ENCODE measurements around the gene VPS13D.
A peak's percentile ranks its signal among the peaks of the same experiment; 100 is the strongest.

The VPS13D gene

DNA sequence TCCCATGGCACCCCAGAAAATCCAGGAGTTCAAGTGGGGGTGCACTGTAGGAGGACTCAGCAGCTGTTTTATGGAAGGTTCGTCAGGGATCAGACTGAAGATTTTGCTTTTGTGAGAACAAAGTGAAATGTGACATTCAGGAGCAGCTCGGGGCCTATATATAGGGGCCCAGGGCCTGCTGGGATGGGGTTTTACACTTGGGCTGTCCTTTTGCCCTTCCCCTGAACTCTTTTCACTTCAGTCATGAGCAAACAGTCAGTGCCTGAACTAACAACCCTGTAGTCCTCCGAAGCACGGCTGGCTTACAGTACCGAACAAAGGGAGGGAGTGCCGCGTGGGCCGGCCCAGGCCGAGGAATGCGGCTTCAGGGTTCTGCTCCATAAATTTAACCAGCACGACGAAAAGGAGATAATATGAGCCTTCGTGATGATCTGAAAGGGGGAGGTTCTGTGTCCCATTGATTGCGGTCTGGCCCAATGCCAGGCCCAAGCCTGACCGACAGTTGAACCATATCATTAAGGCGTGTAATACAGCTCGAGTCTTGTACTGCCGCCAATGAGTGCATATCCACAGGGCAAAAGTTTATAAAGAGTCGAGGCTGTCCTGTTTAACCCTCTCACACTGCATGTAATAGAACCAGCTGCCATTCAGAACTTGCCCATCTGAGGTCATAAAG, 248.2 kb downstream of the VPS13D start:
- in situ Hi-C loops (cut with HindIII; ENCODE audit: low pct_ligation_motif_present, low pct_unique_long_range_greater_than_20kb, low sequenced_read_pairs): no loop called here
- DNase-seq: peak; percentile 81

DNA sequence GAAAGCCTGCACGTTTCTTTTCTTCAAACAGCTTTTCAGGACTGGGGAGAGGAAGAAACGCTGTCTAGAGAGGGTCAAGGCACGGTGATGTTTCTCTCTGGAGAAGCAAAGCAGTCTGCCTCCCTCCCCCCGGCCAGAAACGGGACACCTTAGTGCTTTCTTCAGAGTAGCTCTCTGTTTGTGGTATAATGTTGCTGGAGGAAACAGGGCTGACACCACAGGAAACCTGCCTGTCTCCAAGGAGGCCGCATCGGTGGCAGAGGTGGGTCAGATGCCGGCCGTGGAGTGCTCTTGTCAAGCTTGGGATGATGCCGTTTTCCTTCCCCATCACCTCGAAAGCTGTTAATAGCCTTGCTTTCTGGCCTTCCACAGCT, 248.8 kb downstream of the VPS13D start:
- DNase-seq: no peak
- in situ Hi-C loops (cut with HindIII; ENCODE audit: low pct_ligation_motif_present, low pct_unique_long_range_greater_than_20kb, low sequenced_read_pairs): no loop called here

DNA sequence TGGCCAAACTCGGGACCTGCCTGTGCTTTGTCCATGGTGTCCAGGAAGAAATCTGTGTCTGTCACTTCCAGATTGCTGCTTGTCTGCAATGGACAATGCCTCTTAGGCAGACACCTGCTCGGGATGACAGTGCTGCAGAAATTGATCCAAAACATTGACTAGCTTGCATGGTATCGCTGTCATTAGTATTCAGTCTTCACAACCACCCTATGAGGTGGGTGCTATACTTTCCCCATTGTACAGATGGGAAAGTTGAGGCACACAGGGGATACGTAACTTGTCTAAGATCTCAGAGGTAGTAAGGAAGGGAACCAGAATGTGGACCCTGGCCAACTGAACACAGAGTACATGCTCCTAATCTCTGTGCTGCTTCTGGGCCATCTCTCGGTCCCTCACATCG, 249.5 kb downstream of the VPS13D start:
- in situ Hi-C loops (cut with HindIII; ENCODE audit: low pct_ligation_motif_present, low pct_unique_long_range_greater_than_20kb, low sequenced_read_pairs): no loop called here
- DNase-seq: no peak

DNA sequence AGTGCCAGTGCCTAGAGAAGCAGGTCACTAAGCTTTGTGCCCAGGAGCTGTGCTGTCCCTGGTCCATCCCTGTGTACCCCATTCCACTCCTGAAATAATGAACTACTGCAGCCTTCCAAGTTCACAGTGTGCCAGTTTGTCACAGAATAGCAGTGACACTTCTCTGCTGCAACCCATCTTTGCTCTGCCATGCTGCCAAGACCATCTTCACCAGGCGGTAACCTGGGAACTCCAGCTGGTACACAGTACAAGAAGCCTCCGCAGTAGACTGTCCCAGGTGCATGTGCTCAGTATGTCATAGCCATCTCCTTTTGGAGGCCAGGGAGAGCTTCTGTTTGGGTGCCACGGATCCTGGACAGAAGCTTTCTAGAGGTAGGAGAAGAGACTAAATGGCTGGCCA, 250.2 kb downstream of the VPS13D start:
- DNase-seq: no peak
- in situ Hi-C loops (cut with HindIII; ENCODE audit: low pct_ligation_motif_present, low pct_unique_long_range_greater_than_20kb, low sequenced_read_pairs): no loop called here

DNA sequence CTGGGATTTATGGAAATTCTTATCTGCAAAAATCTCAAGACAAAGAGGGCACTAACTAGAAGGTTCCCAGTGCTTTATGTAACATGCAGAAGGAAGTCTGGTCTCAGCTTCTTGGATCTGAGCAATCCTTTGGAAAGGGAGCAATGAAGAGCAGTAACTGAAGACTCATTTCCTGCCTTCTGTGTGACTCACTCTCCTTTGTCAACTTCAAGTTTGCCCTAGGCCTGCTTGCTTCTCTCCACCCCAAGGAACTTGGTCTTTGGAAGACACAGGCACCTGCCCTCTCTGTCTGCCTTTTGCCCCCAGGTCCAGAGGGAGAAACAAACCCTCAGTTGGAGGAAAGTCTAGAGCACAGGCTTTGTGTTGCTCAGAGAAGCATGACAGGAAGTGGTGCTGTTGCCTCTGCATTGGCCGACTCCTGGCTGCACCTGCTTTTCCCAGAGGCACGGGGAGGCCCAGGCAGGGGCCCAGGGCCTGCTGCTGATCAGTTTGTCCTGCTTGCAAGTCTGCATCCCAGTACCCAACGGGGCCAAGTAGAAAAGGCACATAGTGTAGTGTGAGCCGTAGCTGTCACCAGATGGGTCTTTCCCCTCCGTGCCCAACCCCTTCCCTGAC, 251.0 kb downstream of the VPS13D start:
- DNase-seq: peak; percentile 72
- in situ Hi-C loops (cut with HindIII; ENCODE audit: low pct_ligation_motif_present, low pct_unique_long_range_greater_than_20kb, low sequenced_read_pairs): no loop called here

DNA sequence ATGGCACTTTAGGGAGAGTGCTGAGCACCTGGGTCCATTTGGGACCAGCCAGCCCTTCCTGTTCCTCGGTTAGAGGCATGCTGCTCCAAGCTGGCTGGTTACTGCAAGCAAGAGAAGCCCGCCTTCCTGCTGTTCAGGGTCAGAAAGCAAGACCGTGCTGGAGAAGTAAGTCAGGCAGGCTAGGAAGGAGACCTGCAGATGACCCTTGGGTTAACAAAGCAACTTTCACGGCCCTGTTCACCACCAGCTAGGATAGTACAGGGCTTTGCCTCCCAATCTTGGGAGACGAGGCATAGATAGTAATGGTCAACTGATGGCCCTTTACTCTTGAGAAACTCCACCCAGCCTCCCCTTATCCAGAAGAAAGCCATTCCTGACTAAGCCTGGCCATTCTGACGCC, 252.1 kb downstream of the VPS13D start:
- no peak for DNase-seq
- in situ Hi-C loops (cut with HindIII; ENCODE audit: low pct_ligation_motif_present, low pct_unique_long_range_greater_than_20kb, low sequenced_read_pairs): no loop called here

DNA sequence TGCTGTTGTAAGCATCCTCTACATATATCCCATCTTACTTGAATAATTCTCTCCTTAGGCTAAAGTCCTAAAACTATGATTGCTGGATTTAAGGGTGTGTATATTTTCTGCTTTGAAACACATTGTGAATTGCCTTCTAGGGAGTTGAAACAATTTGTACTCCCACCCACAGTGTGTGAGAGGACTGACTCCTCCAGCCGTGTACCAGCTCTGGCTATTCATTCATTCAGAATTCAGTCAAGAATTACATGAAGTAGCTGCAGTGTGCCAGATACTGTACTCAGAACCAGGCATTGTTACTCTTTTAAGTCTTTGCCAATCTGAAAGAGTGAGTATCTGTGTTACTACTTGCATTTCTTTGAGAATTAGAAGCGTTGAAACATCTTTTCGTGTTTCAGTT, 253.2 kb downstream of the VPS13D start:
- in situ Hi-C loops (cut with HindIII; ENCODE audit: low pct_ligation_motif_present, low pct_unique_long_range_greater_than_20kb, low sequenced_read_pairs): no loop called here
- DNase-seq: no peak

DNA sequence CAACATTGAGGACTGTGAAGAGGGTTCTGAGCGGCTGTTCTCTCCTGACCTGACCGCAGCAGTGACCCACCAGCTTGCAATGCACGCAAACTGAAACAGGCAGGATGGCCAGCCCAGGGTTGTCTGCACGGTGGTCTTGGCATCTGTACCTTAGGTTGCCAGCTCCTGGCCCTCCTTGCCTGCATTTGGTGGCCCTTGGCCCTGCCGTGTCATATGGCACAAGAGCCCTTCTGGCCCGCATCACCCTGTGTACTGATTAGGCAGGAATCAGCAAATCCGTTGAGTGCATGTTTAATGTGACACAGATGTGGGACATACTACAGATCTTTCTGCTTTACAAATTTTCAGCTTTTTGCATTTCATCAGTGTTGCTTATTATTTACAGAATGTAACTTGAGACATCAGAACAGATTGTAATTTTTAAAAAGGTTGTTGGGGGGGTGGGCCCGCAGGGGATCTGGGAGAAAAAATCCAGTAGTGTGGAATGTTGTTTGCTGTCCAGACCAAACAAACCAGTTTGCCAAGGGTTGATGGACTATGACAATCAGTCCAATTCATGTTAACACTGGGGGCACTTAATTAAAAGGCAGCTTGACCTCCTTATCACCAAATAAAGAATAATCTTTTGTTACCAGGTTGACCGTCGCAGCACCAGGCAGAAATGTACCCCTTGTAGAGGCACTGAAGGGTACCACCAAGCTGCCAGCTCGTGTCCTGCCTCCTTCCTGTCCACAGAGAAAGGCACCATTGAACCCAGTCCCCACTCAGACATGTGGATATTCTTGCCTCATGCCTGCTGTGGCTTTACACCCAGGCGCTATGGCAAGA, 255.6 kb downstream of the VPS13D start:
- DNase-seq: no peak
- in situ Hi-C loops (cut with HindIII; ENCODE audit: low pct_ligation_motif_present, low pct_unique_long_range_greater_than_20kb, low sequenced_read_pairs): no loop called here

DNA sequence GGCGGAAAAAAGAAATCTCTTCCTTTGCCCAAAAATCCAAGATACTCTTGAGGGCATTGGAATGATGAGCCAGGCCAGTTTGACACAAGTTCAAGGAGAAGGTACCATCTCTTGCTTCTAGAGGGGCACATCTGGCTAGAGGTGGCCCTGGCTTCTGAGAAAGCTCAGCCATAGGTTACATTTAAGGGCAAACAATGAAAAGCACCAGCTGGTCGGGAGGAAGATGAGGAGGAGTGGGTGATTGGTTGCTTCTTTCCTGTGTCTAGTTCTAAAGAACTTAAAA, 256.2 kb downstream of the VPS13D start:
- in situ Hi-C loops (cut with HindIII; ENCODE audit: low pct_ligation_motif_present, low pct_unique_long_range_greater_than_20kb, low sequenced_read_pairs): no loop called here

DNA sequence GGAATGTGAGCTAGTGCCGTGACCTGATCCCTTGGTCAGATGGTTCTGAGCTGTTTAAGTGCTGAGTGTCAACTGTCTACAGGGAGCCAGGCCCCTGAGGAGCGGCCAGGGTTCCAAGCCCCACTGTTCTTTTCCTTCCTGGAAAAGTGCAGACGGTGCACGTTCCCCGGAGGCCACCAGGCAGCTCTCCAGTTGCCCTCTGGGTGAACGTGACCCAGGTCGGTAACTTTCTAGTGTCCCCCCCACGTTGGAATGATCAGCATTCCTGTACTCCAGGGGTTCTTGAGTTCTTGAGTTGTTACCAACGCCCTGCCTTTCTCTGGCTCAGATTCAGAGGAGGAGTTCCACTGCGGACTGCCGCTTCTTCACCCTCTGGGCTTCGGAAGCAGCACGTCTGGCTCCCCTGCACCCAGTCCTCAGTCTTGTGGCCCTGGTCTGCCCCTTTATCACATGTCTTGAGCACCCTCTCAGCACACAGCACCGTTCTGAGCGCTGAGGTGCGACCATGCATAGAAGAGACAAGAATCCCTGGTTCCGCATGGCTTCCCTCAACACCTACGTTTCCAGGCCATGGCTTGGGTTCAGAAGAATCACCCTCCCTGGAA, 256.7 kb downstream of the VPS13D start:
- peak; percentile 77 for DNase-seq
- in situ Hi-C loops (cut with HindIII; ENCODE audit: low pct_ligation_motif_present, low pct_unique_long_range_greater_than_20kb, low sequenced_read_pairs): no loop called here

More for the DNA sequence above, 256.2 kb downstream of the VPS13D start:
- no peak for DNase-seq

DNA sequence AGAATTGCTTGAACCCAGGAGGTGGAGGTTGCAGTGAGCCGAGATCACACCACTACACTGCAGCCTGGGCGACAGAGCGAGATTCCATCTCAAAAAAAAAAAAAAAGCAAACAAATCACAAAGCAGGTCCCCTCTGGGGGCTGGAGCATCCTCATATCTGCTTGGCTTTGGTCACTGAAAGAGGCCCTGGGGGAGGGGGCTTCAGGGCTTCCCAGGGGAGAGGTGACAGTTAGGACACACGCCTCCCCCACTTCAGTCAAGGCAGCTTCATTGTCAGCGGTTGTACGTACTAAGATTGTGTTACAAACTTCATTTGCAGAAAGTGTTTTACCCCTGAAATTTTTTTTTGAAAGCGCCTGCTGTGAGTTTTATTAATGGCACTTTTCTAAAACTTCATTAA, 257.7 kb downstream of the VPS13D start:
- in situ Hi-C loops (cut with HindIII; ENCODE audit: low pct_ligation_motif_present, low pct_unique_long_range_greater_than_20kb, low sequenced_read_pairs): no loop called here
- DNase-seq: no peak

DNA sequence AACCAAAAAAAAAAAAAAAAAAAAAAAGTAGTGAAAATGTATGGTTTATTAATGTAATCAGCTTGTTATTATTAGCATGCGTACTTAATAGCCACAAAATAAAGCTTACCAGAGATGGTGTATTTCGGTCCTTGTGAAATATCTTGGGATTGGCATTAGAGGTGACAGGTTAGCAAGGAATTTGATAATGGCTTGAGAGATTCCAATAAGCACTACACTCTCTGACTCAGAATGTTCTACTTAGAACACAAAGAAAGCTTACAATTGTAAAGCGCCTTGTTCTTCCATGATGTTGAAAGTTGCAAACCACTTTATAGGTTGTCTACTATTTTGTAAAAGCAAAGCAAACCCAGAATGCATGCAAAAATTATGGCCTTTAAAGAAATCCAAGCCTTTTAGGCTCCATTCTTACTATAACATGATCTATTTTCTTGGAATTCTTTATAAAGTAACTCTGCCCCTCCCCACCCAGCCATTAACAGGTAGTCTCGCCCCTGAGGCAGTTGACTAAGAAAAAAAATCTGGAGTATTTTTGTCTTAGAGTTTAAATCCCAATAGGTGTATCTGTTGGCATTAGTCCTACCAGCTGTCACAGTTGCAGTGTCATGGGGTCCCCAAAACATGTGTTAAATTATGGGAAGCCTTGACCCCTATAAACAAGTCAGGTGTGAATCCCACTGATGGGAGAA, 259.0 kb downstream of the VPS13D start:
- in situ Hi-C loops (cut with HindIII; ENCODE audit: low pct_ligation_motif_present, low pct_unique_long_range_greater_than_20kb, low sequenced_read_pairs): no loop called here
- DNase-seq: no peak

DNA sequence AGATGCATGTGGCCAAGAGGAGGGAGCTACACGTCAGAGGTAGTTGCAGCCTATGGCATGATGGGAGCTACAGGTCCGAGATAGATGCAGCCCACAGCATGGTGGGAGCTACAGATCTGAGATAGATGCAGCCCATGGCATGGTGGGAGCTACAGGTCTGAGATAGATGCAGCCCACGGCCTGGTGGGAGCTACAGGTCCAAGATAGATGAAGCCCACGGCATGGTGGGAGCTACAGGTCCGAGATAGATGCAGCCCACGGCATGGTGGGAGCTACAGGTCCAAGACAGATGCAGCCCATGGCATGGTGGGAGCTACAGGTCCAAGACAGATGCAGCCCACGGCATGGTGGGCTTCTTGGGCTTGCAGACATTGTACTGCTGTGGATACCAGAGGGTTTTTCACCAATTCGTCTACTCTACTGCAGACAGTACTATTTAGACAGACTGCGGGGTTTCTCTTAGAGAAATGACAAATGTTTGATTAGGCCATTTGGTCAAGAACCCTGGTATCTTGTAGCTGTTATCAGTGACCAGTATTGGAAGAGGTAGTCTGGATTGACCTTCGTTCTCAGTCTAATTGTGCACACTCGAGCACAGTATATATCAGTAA, 260.8 kb downstream of the VPS13D start:
- in situ Hi-C loops (cut with HindIII; ENCODE audit: low pct_ligation_motif_present, low pct_unique_long_range_greater_than_20kb, low sequenced_read_pairs): no loop called here
- no peak for DNase-seq

DNA sequence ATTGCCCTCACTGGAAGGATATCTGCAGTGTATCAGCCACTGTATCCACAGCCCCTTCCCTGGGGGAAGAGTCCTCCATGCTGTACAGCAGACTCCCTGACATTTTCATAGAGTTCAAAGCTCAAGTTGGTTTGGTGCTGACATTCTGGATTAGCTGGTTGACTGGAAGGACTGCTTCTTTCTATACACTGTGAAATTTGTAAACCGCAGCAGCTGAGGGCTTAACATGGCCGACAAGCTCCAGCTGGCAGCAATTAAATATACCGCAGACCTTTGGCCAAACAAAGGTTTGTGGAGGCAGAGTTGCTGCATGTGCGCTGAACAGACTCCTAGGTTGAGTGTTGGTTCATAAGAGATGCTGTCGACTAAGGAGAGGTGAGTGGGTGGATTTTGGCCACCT, 261.8 kb downstream of the VPS13D start:
- in situ Hi-C loops (cut with HindIII; ENCODE audit: low pct_ligation_motif_present, low pct_unique_long_range_greater_than_20kb, low sequenced_read_pairs): no loop called here
- DNase-seq: no peak

DNA sequence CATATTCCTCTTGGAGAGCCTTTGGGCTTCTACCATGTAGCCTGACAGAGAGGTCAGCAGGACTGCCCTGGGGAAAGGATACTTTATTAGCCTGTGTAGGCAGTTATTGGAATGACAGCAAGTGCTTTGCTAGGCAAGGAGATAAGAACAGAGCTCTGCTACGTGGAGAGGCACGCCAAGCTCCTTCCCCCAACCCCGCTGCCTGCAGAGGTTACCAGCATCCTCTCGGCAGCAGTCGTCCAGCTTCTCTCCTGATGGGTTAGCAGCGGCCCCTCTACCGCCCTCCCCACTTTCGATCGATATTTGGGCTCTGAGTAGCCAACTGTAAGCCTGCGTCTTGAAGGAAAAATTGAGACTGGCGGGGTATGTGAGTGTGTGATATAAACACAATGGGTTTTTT, 265.9 kb downstream of the VPS13D start:
- in situ Hi-C loops (cut with HindIII; ENCODE audit: low pct_ligation_motif_present, low pct_unique_long_range_greater_than_20kb, low sequenced_read_pairs): no loop called here
- DNase-seq: no peak

DNA sequence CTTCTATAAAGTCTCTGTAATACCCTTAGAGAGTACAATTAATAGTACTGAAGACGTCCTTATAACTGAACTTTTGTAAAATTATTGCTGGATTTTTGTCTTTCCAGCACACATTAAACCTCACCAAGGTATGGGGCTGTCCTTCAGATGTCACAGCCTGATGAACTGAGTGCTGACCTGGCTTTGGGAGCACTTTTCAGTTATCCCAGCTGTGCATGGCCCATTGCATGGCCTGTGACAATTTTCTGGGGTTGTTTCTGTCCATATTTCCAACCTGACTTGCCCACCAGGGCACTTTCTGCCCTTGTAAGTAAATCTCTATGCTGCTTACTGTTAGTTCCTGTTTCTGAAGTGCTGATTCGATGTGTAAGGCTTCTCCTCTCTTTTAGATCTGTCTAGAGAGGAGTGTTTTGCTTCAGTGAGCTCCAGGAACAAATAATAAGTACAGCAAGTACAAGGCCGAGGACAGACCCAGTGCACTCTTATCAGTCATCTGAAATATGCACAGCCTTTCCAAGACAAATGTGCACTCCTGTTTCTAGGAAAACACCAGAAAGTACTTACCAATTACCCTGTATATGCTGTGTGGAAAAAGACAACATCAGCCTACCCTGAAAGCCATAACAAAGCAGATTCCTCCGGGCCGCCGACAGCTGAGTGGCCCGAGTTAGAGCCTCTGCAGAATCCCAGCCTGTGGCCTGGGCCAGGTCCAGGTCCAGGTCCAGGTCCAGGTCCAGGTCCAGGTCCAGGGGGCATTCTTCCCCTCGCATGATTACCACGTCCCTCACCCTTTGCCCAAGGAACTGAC, 266.5 kb downstream of the VPS13D start:
- in situ Hi-C loops (cut with HindIII; ENCODE audit: low pct_ligation_motif_present, low pct_unique_long_range_greater_than_20kb, low sequenced_read_pairs): no loop called here
- DNase-seq: no peak

DNA sequence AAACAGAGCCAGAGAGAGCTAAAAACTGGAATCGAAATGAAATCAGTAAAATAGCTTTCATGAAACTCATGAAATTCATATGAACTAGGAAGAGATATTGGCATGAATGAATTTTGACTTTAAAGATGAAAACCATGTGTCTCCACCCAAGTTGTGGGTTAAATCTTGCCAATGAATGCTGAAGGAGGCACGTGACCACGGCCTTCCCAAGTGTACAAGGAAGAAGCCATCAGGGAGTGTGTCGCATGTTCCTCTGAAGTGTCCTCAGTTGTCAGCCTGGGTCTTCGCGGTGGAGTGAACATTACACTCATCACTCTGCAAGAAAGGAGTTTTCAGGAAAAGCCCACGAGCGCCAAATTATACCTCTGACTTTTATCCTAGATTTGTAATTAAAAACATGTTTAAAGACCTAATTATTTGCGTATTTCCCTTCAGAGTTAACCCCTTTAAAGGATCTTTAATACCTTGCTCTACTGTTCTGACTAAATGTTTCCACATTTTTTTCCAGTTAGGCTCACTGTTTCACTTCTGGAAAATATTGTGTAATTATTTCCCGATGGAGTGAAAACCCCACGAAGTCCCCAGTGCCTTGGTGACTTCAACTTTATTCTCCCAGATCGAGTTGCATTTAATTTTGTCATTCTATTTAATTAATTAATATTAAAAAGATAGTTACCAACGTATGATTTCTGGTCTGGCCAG, 269.9 kb downstream of the VPS13D start:
- in situ Hi-C loops (cut with HindIII; ENCODE audit: low pct_ligation_motif_present, low pct_unique_long_range_greater_than_20kb, low sequenced_read_pairs): no loop called here
- no peak for DNase-seq
